AG10803 (cell line): ENCODE measurements around the gene TGOLN2.
"Not testable (repeated sequence)": the region's sequence is repeated elsewhere in the genome, so short reads cannot be mapped to it uniquely, and the experiment has no call there.

Experiments
- DNase-seq: peaks from one replicate; pipeline ENCODE4 v3.0.0; 2010; ENCODE audit warnings: low read depth
- H3K4me3 ChIP-seq: 2 replicates; pipeline ENCODE4 v1.5.1; 2011; ENCODE audit warnings: mild to moderate bottlenecking, low read length, control low read depth
- TF ChIP-seq, protein P1 (sequence below): conservative IDR thresholded peaks from 2 replicates; pipeline ENCODE4 v1.5.1; 2011; ENCODE audit warnings: mild to moderate bottlenecking, low read length, control low read depth, inconsistent platforms

Gene TGOLN2

GRCh38 chr2:85367180-85367579, 39.4 kb upstream of the TGOLN2 start:
- H3K4me3 ChIP-seq: no peak overlapping the region
- DNase-seq: no peak
- TF ChIP-seq, protein P1, sequence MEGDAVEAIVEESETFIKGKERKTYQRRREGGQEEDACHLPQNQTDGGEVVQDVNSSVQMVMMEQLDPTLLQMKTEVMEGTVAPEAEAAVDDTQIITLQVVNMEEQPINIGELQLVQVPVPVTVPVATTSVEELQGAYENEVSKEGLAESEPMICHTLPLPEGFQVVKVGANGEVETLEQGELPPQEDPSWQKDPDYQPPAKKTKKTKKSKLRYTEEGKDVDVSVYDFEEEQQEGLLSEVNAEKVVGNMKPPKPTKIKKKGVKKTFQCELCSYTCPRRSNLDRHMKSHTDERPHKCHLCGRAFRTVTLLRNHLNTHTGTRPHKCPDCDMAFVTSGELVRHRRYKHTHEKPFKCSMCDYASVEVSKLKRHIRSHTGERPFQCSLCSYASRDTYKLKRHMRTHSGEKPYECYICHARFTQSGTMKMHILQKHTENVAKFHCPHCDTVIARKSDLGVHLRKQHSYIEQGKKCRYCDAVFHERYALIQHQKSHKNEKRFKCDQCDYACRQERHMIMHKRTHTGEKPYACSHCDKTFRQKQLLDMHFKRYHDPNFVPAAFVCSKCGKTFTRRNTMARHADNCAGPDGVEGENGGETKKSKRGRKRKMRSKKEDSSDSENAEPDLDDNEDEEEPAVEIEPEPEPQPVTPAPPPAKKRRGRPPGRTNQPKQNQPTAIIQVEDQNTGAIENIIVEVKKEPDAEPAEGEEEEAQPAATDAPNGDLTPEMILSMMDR: no peak

GRCh38 chr2:85362653-85363387, 35.0 kb upstream of the TGOLN2 start:
- not testable (repeated sequence) for H3K4me3 ChIP-seq, DNase-seq

- H3K4me3 ChIP-seq: no peak overlapping the region
- DNase-seq: no peak
- TF ChIP-seq, protein P1: no peak
These were observed 29.9 kb upstream of the TGOLN2 start for GRCh38 chr2:85357736-85358135.

GRCh38 chr2:85356186-85356585, 28.4 kb upstream of the TGOLN2 start:
- H3K4me3 ChIP-seq: no peak overlapping the region
- DNase-seq: no peak
- TF ChIP-seq, protein P1: no peak

DNA sequence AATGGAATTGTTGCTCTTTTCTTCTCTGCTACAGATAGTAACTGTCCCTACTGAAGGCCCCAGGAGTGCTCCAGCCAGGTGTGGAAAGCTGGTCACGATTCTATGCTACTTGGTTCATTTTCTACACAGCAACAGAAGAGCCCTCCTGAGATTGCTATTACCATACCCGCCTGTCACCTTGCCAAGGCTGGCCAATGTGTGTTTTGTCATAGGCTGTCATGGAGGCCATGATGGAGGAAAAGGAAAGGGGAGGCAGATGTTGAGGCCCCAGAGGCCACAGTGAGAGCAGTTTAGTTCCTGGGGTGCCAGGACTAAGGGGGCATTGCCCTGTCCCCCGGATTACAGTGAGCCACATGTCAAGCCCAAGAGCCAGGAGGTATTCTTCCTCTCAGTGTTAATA, 27.7 kb upstream of the TGOLN2 start:
- TF ChIP-seq, protein P1: no peak
- H3K4me3 ChIP-seq: peak overlapping the region; percentile 99
- DNase-seq: no peak

DNA sequence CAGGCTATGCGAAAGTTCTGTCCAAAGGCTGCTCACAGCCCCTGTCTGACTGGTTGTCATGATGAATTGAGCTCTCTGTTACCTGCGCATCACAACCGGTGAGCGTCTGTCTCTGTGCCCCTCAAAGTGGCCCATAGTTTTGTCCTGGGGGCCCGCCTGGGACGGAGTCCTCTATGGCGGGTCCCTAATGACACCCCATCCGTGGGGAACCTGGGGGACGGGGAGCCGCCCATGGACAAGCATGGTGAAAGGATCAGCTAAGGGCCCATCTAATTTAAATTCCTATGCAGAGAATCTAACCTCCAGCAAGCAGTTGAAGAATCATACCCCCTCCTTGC, 27.3 kb upstream of the TGOLN2 start:
- TF ChIP-seq, protein P1: no peak
- H3K4me3 ChIP-seq: peak overlapping the region; percentile 99
- DNase-seq: no peak

- DNase-seq: peak; percentile 100
- H3K4me3 ChIP-seq: peak within 1 kb of the TSS; percentile 99
- TF ChIP-seq, protein P1: no peak
These were observed 26.7 kb upstream of the TGOLN2 start, which contains the start of the genes ELMOD3 and RETSAT for GRCh38 chr2:85354286-85355072. TSS of gene ELMOD3 (plus strand) at chr2:85354769. CDS start at chr2:85357199, 2,430 bp downstream. TSS of gene RETSAT (minus strand) at chr2:85354528. CDS start at chr2:85354507, 21 bp downstream.
